Stimulated activated CD4-positive, alpha-beta T cell treated with anti-CD3 and anti-CD28 coated beads, Interleukin-15, amount 100 ng/mL, for 48 hours (primary cell): ENCODE data around the gene RPL39L.
A peak's percentile ranks its signal among the peaks of the same experiment; 100 is the strongest.
"Not testable (repeated sequence)": the region's sequence is repeated elsewhere in the genome, so short reads cannot be mapped to it uniquely, and the experiment has no call there.

Source experiments
- DNase-seq, 2 donors: peaks; one replicate each; pipeline ENCODE4 v3.0.0-alpha.2; 2020; ENCODE audit warnings: low read depth in 2 of 2

Gene RPL39L

DNA sequence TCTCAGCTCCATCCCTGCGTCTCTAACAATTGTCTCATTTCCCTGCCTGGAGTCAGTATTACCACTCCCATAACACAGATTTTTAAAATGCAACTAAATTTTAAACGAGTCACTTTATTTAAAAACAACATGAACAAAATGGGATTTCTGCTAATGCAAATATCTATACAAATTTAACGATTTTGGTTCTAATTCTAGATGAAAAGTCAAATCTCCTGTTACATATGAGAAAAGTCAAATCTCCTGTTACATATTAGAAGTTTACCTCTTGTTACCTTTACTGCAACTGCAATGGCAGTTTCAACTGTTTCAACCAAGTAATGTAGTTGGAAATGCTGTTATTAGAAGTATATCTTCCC is 578 bp upstream of the RPL39L start:
- no peak for DNase-seq

DNA sequence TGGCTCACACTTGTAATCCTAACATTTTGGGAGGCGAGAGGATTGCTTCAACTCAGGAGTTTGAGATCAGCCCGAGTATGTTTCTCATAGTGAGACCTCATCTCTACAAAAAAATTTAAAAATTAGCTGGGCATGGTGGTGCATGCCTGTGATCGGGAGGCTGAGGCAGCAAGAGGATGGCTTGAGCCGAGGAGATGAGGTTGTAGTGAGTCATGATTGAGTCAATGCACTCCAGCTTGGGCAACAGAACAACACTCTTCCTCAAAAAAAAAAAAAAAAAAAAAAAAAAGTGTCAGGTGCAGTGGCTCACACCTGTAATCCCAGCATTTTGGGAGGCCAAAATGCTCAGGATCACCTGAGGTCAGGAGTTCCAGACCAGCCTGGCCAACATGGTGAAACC is 2.4 kb downstream of the RPL39L start:
- no peak for DNase-seq

DNA sequence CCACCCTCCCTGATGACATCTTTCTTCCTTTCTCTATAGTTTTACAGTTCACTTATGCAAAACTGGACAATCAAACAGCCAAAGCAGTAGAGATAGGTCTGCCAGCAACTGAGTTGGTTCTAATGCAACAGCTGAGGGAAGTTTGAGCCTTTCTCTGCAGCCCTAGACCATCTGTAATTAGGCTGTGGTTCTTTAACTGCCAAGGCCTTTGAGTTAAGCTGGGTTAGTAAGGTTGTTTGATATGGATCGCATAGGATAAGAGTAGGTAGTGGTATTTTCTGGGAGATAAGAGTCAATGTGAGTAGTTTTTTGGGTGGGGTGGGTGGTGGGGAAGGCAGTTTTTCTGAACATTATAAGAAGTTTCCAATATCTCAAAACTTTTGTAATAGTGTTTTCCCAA is 3.0 kb downstream of the RPL39L start:
- no peak for DNase-seq

DNA sequence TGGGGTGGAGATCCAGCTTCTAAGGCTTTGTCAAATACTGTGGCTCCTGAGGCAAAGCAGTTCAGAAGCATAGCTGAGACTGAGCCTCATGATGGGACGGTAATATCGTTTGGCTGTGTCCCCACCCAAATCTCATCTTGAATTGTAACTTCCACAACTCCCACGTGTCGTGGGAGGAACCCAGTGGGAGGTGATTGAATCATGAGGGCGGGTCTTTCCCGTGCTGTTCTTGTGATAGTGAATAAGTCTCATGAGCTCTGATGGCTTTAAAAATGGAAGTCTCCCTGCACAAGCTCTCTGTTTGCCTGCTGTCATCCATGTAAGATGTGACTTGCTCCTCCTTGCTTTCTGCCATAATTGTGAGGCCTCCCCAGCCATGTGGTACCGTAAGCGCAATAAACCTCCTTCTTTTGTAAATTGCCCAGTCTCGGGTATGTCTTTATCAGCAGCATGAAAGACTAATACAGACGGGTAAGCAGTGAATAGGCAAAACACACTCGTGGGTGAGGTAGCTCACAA is 4.1 kb downstream of the RPL39L start:
- DNase-seq, result not testable (repeated sequence)

DNA sequence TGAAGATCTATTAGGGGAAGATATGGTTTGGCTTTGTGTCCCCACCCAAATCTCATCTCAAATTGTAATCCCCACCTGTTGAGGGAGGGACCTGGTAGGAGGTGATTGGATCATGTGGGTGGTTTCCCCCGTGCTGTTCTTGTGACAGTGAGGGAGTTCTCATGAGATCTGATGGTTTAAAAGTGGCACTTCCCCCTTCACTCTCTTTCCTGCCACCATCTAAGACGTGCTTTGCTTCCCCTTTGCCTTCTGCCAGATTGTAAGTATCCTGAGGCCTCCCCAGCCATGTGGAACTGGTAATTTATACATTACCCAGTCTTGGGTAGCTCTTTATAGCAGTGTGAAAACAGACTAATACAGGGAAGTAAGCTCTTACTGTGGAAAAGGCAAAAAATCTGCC is 6.1 kb downstream of the RPL39L start:
- not testable (repeated sequence) for DNase-seq

DNA sequence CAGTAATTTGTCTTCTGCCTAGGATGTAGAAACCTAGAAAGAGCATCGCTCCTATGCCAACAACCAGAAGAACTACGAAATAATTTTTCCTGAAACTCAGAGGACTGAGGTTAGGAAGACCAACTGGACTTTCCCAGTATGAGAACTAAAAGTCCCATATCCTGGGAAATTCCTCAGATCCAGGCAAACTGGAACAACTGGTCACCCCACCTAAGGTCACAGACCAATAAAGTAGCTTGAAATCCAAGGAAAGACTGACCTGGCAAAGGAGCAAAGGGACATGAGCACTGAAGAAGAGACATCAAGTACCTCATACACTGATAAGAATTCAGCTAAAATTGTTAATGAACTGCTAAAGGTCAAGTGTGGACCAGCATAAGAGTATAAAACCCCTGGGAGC is 6.6 kb downstream of the RPL39L start:
- DNase-seq, result no peak

DNA sequence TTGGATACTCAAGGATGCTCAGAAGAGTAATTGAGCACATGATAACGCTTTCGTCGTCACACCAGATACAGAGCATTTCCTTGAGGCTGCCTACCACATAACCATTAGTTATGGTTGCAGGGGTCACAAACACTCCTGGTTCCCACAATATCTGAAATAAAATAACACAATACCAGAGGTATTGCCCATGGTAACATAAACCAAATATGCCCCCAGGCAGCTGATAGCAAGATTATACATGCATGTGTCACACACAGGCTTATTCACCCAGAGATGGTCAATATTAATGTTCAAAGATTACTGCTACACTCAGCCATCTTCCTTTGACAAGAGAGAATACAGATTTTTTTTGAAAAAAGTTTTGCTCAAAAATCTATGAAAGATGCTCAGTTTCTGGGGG is 7.3 kb downstream of the RPL39L start:
- no peak for DNase-seq

DNA sequence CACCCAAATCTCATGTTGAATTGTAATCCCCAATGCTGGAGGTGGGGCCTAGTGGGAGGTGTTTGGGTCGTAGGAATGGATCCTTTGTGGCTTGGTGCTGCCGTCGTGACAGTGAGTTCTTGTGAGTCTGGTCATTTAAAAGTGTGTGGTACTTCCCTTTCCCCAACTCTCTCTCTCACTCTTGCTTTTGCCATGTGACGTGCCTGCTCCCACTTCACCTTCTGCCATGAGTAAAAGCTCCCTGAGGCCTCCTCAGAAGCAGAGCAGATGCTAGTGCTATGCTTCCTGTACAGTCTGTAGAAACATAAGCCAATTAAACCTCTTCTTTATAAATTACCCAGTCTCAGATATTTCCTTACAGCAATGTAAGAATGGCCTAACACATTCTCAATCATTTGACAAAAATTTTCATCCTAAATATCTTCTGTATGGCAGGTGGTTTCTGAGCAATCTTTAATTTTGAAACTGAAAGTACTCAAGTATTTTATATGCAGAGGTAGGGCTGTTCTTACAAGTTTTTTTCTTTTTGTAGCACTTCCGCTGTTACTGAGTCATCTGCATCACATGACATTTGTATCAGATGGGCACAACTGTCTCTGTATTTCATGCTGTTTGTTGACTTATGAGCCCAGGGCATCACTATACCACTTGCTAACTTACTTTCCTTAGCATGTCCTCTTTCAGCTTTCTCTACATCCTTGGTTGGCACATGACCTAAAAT is 8.8 kb downstream of the RPL39L start:
- no peak for DNase-seq

DNA sequence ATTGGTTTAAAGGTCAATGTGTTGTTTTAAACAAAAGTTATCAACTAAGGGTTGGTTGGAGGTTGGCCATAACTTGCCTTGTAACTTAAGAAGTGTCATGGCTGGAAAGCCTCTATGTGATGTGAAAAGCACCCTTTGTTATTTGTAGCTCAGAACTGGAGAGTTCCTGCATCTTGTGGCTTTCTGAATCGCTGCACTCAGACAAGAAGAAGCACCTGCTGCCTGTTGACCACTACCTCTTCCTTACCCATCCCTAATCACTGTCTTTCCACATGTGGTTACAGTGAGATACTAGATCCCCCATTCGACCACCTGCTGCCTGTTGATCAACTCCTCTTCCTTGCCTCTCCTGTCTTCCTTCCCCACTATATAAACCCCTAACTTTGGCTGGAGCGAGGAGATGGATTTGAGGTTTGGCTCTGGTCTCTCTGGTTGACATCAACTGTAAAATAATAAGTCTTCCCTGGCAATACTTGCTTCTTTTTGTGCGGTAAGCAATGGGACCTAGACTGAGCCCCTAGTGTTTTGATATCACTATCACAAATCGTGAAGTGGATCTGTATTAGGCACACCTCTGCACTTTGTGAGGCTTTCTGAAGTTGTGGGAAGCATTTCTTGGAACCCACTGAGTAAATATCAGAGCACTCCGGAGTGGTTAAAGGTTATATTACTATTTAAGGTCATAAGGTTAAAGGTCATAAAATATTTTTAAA is 13.8 kb downstream of the RPL39L start:
- no peak for DNase-seq

DNA sequence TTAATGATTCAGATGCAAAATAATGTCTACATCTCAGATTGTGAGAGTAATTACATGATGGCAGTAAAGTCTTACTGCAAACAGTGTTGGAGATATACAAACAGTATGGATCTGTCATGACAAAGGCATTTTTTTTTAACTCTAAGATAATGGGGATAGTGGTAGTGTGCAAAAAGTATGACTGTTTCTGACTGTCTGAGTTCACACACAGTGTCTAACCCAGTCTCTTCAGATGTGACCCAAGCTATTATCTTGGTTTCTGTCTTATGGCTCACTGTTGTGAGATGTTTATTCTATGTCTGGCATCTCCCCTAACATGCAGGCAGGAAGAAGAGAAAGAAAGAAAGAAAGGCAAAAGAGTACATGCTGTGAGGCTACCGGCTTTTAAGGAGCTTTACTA is 17.0 kb downstream of the RPL39L start:
- DNase-seq, result no peak

DNA sequence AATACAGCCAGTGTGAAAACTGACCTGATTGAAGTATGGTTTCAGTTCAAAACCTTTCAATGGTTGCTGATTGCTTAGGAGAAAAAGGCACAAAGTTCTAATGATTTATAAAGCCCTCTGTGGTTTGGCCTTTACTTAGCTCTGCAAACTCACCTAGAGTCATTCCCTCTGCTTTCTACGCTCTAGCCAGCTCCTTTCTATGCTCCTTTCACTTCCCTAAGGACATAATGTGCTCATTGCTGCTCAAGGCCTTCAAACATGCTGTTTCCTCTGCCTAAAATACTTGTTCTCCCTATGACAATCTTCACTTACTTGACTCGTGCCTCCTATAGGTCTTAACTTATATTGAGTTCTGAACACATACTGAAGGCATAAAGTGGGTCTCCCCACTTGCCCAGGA is 19.0 kb downstream of the RPL39L start:
- no peak for DNase-seq

DNA sequence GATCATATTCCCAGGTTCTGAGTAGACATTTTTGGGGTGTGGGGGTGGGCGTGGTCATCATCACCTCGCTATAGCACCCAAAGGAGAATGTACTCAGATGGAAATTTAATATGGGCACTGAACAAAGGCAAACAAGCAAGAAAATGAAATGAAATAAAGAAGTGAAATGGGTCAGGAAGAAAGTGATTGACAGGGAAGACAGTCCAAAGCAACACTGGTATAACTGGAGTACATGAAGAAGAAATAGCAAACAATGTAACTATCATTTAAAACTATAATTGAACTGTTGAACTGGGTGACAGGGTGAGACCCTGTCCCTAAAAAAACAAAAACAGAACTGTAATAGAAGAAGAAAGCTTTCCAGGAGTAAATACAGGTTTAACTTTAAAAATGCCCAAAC is 24.8 kb downstream of the RPL39L start:
- DNase-seq, result no peak

DNA sequence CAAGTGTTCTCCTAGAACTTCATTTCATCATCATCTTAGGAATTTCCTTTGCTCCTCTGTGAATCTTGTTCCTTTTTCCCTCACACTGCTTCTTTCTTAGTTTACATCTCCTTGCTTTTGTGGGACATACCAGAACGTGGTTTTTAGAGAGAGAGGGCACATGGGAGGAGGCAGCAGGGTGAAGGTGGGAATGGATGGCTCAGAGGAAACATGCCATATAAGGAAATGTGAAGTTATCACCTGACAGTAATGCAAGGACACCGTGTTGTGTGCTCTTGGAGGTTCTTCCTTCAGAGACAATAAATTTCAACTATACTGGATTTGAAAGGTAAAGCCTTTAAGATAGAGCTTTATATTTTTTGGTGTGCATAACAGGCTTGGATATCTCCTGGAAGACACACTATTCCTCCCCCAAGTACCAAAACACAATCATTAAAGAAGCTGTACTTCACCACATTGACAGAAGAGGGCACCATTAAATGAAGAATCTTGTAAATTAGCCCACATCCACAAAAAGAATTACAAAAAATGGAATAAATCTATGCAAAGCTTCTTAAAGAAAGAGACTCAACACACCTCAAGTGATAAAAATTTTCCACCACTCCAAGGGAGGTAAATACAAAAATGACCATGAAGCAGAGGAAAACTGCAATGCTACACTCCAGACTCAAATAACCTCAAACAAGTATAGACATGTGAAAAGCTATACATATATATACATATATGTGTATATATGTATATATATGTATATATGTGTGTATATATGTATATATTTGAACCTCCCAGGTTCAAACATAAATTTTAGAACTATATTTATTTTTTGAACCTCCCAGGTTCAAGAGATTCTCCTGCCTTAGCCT is 26.1 kb downstream of the RPL39L start:
- DNase-seq, result no peak

DNA sequence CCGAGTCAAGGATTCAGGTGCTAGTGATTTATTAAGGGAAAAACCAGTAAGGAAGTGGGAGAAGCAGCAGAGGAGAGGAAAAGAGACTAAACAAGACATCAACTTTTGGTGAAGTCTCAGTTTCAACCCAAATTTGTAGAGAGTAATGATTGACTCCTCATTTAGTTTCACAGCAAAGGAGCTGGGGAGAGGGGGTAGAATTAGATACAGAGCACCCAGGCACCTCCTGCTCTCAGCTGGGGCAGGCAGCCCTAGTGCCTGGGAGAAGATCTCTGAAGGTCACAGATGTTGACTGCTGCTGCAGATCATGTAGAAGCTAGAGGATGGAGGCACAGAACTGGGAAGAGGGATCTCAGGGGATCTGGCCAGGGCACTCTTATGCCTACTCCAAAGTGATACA is 29.1 kb downstream of the RPL39L start:
- DNase-seq, result no peak

DNA sequence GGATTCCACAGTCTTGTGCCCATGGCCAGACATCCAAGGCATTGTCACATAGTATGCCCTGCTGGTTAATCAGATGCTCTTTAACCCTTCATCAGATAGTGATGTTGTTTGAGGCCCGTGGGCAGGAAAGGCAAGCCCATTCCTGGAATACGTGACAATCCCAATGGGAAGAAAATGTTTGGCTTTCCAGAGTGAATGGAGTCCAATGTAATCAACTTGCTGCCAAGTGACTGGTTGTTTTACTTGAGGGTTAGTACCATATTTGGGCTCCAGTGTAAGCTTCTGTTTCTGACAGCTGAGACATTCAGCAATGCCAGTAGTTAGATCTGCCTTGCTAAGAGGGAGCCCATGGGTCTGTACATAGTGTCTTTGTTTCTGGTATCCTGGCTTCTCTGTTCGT is 31.3 kb downstream of the RPL39L start:
- DNase-seq, result no peak

DNA sequence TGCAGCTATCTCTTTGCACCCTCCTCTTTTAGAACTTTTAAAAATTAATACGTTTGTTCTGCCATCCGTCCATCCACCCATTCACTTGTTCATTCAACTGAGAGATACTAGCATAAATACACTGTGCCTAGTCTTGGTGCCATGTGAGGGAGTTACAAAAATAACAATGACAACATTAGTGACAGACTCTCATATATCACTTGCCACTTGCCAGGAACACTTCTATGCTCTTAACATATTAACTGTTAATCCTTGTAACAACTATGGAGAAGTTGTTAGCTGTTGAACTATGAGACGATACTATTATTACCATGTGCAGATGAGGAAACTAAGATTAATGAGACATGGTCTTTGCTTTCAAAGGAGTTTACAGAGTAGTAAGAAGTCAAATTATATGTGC is 33.6 kb downstream of the RPL39L start:
- DNase-seq, result no peak

DNA sequence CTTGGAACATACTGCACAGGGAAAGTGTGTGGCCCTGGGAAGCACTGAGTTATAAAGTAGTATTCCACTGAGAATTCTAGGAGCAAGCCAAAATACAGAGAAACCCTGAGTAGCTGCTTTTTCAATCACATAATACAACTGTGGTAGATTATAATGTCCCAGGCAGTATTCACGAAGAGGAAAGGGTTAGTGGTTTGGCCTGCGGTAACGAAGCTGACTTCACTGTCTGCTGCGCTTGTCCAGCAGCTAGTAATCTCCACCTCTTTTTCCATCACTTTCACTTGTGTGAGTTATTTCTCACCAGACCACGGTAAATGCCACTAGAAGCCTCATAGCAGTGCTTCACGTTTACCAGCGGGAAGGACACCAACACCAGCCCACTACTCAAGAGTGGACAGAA is 34.4 kb downstream of the RPL39L start:
- DNase-seq, result no peak

DNA sequence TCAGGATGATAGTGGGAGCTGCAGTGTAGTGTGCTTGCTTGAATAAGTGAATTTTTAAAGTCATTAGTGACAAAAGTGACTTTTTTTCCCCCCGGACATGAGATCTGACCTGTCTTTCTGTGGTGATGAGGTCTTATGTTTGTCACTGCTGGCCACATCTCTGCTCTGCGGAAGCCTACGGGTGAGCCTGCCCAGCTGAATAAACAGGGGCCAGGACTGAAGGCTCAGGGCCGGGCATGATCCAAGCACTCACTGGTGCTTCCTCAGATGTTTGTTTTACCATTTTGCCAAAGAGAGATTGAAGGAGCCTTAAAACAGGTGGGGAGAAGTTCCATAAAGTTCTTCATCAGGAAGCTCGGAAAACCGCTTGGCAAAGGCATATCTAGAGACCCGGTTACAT is 35.0 kb downstream of the RPL39L start:
- DNase-seq, result no peak

DNA sequence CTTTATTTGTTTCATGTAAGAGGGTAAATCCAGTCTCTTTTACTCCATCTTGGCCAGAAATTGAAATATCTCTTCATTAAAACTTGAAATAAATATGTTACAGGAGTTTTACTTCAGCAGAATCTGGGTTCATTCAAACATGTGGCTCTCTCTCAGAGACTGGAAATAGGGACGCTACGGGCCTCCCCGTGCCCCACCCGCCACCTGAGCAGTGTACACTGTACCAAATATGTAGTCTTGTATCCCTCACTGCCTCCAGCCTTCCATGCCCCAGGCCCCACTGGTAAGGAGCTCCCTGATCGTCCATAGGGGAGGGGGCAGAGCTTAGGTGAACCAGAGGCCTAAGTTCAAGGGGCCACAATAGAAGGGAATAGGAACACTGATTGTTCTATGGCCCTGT is 36.0 kb downstream of the RPL39L start:
- DNase-seq, result no peak

DNA sequence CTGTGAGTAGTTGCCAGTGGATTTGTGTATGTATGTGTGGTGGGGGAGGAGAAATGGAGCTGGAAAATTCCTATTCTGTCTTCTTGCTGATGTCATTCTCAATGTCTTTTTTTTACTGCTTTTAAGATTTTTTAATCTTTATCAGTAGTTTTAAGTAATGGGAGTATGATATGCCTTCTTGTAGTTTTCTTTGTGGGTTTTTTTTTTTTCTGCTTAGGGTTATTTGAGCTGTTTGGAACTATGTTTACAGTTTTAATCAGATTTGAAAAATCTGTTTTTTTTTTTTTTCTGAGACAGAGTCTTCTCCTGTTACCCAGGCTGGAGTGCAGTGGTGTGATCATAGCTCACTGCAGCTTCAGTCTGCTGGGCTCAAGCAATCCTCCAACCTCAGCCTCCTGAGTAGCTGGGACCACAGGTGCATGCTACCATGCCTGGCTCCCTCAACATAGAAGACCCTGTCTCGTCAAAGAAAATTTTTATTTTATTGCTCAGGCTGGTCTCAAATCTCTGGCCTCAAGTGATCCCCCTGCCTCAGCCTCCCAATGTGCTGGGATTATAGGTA is 37.1 kb downstream of the RPL39L start:
- DNase-seq, result no peak

DNA sequence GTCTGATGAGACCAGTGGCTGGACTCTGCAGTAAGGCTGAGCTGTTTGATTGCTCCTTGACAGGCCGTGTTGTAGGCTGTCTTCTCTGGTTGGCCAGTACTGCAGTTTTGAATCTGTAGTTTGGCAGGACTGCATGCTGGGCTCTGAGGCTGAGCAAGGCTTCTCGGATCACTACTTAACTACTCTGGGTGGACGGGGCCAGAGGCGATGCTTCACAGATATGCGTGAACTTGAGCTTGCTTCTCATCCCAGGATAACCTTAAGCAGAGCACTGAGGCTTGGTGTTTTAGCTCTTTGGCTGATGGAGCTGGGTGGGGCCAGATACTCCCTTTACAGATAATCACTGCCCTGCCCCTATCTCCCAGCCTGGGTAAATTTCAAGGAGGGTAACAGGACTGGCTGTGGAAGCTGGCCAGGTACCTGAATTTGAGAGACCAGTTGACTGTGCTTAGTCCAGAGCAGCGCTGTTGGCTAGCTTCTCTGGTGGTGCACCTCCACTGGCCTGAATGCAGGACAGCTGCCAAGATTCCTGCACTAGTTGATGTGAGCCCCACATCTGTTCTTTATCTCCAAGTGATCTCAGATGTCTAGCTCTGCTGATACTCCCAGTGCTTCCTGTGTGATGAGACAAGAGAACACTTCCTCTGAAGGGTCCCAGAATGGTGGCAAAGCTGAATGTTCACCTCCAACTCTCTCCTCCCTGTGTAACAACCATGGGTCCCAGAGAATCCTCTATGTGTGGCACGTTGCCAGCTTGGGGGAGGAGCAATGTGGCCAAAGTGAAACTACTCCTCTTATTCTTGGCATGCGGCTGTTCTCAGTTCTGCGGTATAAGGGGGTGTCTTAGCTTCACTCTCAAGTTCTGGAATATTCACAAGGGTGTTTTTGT is 37.9 kb downstream of the RPL39L start:
- peak in 1 of 2 donors; percentile 22 for DNase-seq
